Kidney (tissue), 14 donors: ENCODE measurements around the gene TCEAL1. TPM values are rescaled to one million over a fixed set of nuclear protein-coding genes. Genes with fewer than 3 reads are reported as not detected.

Source experiments
- DNase-seq, 5 donors: peaks; one replicate each; pipeline ENCODE4 v3.0.0-alpha.2; 2013 to 2020
- FAIRE-seq: peaks from 2 replicates; lab custom pipeline; 2012; peaks lifted over from hg19 to GRCh38; lab: Jason Lieb, UNC
- H3K27ac ChIP-seq, 2 donors: one replicate each; pipeline ENCODE4 v1.7.0; 2013; ENCODE audit warnings: low read depth in 2 of 2, low read length in 2 of 2, inconsistent platforms in 1 of 2
- H3K27me3 ChIP-seq: one replicate; pipeline ENCODE4 v1.7.1; 2013; ENCODE audit warnings: low read length, inconsistent platforms; ENCODE audit not compliant: control insufficient read depth, insufficient read depth
- H3K36me3 ChIP-seq, 3 donors: one replicate each; pipeline versions ENCODE4 v1.7.0 to v1.7.1; 2013; ENCODE audit warnings: low read length in 3 of 3, control low read depth in 1 of 3, inconsistent platforms in 1 of 3; ENCODE audit not compliant: insufficient read depth in 3 of 3, control insufficient read depth in 2 of 3
- H3K4me1 ChIP-seq, 3 donors: one replicate each; pipeline versions ENCODE4 v1.7.0 to v1.7.1; 2013; ENCODE audit warnings: low read length in 3 of 3, inconsistent platforms in 1 of 3, low read depth in 1 of 3; ENCODE audit not compliant: control insufficient read depth in 2 of 3, insufficient read depth in 2 of 3
- H3K4me3 ChIP-seq, 3 donors: one replicate each; pipeline versions ENCODE4 v1.7.0 to v1.8.1; 2013; ENCODE audit warnings: low read length in 3 of 3, control low read depth in 1 of 3, inconsistent platforms in 1 of 3
- H3K9ac ChIP-seq, 3 donors: one replicate each; pipeline versions ENCODE4 v1.7.0 to v1.7.1; 2013; ENCODE audit warnings: low read length in 3 of 3, control low read depth in 1 of 3, inconsistent platforms in 1 of 3
- H3K9me3 ChIP-seq, 3 donors: one replicate each; pipeline versions ENCODE4 v1.7.0 to v1.7.1; 2013; ENCODE audit warnings: low read length in 3 of 3, control low read depth in 1 of 3, inconsistent platforms in 1 of 3; ENCODE audit not compliant: control insufficient read depth in 2 of 3, insufficient read depth in 1 of 3
- intact Hi-C: fragments of 100-400 bp; cut with DNase I; formaldehyde crosslinking; loops from one replicate; pipeline ENCODE4 v1.11.1; 2022
- polyA plus RNA-seq: library from polyadenylated mRNA; stranded (reverse); fragments of 350-450 nt; fragmentation: Illumina TruSeq; extraction: RNeasy Lipid Tissue Mini Kit (QIAGEN cat#74804); gene quantifications from one replicate; pipeline ENCODE4 v1.2.3, GENCODE V29; 2014; ENCODE audit warnings: low read depth, low replicate concordance; ENCODE audit not compliant: insufficient read depth
- total RNA-seq: library from RNA; stranded (reverse); fragmentation: NEBNext Ultra II Directional; extraction: Animal tissue kit (Norgen Biotek cat#: 25700); gene quantifications from one replicate; pipeline ENCODE4 v1.2.1, GENCODE V29; 2021
- TF ChIP-seq, protein P1 (sequence below): IDR thresholded peaks from 3 replicates; pipeline ENCODE4 v1.5.1; 2012; ENCODE audit warnings: mild to moderate bottlenecking, moderate library complexity, borderline replicate concordance; ENCODE audit not compliant: insufficient read depth; ENCODE audit errors: extremely low read depth
- donor health status: control.
- donor health status: control.
- donor health status: control.
- donor health status: control.
- donor health status: control.
- donor health status: DM: yes; HTN: yes; CAD: no.
- donor health status: Normal renal cell carcinoma (clear cell type).

TCEAL1 gene
- total and polyA plus RNA-seq, 2 donors from 2014 or later = 30.3 to 32.5 TPM

DNA sequence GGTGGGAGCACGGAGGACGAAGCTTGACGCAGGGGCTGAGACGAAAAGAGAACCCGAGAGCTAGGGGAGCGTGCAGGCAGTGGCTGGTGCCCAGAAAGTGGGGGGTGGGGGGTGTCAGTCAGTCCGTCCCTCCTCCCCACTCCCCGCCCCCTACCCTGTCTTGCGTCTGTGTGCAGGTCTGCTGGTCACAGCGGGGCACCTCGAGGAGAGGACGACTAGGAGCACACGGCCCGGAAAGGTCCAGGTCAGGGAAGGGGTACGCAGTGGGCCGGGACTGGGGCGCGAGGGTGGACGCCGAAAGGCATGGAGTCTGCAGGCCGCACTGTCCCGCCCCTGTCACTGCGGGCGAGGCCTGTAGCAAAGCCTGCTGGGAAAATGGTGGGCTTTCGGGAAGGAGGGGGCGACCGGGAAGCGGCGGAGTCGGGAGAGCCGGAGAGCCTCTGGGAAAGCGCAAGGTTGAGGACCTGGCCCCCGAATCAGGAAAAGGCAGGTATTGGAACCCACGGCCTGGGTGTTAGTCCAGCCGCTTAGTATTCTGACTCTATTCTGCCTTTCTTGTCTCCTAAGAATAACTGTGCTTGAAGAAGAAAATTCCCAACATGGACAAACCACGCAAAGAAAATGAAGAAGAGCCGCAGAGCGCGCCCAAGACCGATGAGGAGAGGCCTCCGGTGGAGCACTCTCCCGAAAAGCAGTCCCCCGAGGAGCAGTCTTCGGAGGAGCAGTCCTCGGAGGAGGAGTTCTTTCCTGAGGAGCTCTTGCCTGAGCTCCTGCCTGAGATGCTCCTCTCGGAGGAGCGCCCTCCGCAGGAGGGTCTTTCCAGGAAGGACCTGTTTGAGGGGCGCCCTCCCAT lies 769 bp downstream of the TCEAL1 start:
- H3K4me3 ChIP-seq = peak overlapping the region; percentile 84 to 92 (median 86)
- TF ChIP-seq, protein P1, sequence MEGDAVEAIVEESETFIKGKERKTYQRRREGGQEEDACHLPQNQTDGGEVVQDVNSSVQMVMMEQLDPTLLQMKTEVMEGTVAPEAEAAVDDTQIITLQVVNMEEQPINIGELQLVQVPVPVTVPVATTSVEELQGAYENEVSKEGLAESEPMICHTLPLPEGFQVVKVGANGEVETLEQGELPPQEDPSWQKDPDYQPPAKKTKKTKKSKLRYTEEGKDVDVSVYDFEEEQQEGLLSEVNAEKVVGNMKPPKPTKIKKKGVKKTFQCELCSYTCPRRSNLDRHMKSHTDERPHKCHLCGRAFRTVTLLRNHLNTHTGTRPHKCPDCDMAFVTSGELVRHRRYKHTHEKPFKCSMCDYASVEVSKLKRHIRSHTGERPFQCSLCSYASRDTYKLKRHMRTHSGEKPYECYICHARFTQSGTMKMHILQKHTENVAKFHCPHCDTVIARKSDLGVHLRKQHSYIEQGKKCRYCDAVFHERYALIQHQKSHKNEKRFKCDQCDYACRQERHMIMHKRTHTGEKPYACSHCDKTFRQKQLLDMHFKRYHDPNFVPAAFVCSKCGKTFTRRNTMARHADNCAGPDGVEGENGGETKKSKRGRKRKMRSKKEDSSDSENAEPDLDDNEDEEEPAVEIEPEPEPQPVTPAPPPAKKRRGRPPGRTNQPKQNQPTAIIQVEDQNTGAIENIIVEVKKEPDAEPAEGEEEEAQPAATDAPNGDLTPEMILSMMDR = peak; percentile 54
- intact Hi-C loops = no loop called here
- peaks cover 0 to 3% (median 0%) of the 10 kb centered on the region in 3 donors for H3K4me1 ChIP-seq
- H3K27ac ChIP-seq = peak overlapping the region; percentile 83 to 93
- H3K36me3 ChIP-seq = no peaks in the 10 kb centered on the region
- no peaks in the 10 kb centered on the region for H3K27me3 ChIP-seq
- FAIRE-seq (no peak), DNase-seq (peak; percentile 79 to 92 (median 82))
- H3K9me3 ChIP-seq = no peaks in the 10 kb centered on the region
- peak overlapping the region; percentile 82 to 89 (median 89) for H3K9ac ChIP-seq

DNA sequence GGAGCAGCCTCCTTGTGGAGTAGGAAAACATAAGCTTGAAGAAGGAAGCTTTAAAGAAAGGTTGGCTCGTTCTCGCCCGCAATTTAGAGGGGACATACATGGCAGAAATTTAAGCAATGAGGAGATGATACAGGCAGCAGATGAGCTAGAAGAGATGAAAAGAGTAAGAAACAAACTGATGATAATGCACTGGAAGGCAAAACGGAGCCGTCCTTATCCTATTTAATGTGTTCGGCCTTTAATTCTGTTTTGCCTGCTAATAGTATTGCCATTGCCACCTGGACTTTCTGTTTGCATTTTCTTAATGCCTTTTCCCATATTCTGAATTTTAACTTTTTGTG lies 1.4 kb downstream of the TCEAL1 start:
- H3K4me1 ChIP-seq = peaks cover 0 to 3% (median 0%) of the 10 kb centered on the region in 3 donors
- DNase-seq = no peak
- no peaks in the 10 kb centered on the region for H3K27me3 ChIP-seq
- no peaks in the 10 kb centered on the region for H3K9me3 ChIP-seq
- H3K4me3 ChIP-seq = peak overlapping the region; percentile 84 to 92 (median 86)
- intact Hi-C loops = no loop called here
- H3K27ac ChIP-seq = peak overlapping the region; percentile 83 to 93
- H3K9ac ChIP-seq = peak overlapping the region; percentile 1 to 89 (median 82)
- no peak for FAIRE-seq
- no peaks in the 10 kb centered on the region for H3K36me3 ChIP-seq
- TF ChIP-seq, protein P1 = no peak

DNA sequence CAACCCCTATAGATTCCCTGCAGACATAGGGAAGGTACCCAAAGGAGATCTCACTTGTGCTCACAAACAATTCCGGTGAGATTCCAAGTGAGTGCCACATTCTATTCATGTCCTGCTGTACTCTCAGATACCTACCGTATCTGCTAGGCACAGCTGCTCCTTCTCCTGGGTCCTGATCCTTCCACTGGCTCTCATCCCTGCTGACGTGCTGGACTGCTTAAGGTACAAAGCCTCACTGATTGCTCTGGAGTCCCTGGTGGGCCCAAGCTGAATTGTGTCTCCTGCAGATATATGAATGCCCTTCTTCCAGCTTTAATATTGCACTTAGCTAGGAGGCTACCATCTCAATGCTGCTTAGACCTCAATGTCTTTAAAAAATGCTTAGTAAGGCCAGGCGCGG lies 2.4 kb downstream of the TCEAL1 start:
- Histone ChIP-seq H3K9ac (no peak overlapping the region), H3K36me3 (no peaks in the 10 kb centered on the region), H3K27ac (no peak overlapping the region), H3K4me1 (peaks cover 0 to 3% (median 0%) of the 10 kb centered on the region in 3 donors), H3K27me3 (no peaks in the 10 kb centered on the region), H3K9me3 (no peaks in the 10 kb centered on the region), H3K4me3 (no peak overlapping the region)
- DNase-seq = no peak
- no peak for FAIRE-seq
- TF ChIP-seq, protein P1 = no peak
- intact Hi-C loops = no loop called here
